ENCODE data around the gene FER.

- TF ChIP-seq CTCF (conservative IDR thresholded peaks at IDR 0.05; ENCODE audit: low read length) (no peak), EZH2phosphoT487 (IDR thresholded peaks at IDR 0.05; ENCODE audit: borderline replicate concordance, low read depth, low read length) (no peak)
Measured at GRCh38 chr5:108753331-108753730, 5.6 kb downstream of the FER start.

Measured in OCI-LY7 (cell line).